Hepatocyte (in vitro differentiated cells): ENCODE results near the gene UNG.

Source experiments
- EZH2 ChIP-seq: fragments of 200-600 bp; sonication (generic); IDR thresholded peaks from 2 replicates; pipeline ENCODE4 v1.6.1; 2016; ENCODE audit warnings: antibody characterized with exemption, mild to moderate bottlenecking, borderline replicate concordance
- TF ChIP-seq, protein P1 (sequence below): fragments of 200-600 bp; sonication (generic); IDR thresholded peaks from 2 replicates; pipeline ENCODE4 v1.5.1; 2016; ENCODE audit warnings: antibody characterized with exemption, mild to moderate bottlenecking; ENCODE audit not compliant: poor library complexity

DNA sequence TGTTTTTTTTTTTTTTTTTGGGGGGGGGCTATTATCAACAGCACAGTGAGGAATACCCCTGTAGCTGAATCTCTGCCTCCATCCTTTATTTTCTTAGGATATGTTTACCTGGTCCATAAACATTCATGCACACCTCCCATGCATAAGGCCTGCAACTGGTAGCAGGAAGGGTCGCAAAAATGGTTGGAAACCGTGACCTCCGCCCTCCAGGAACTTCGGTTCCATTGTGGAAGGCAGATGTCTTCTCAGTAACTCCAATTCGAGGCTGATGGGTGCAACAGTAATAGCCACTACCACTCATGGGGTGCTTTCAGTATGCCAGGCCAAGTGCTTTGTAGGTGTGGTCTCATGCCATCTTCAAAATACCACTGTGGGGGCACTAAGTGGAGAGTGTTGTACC is 59.2 kb downstream of the UNG start:
- TF ChIP-seq, protein P1, sequence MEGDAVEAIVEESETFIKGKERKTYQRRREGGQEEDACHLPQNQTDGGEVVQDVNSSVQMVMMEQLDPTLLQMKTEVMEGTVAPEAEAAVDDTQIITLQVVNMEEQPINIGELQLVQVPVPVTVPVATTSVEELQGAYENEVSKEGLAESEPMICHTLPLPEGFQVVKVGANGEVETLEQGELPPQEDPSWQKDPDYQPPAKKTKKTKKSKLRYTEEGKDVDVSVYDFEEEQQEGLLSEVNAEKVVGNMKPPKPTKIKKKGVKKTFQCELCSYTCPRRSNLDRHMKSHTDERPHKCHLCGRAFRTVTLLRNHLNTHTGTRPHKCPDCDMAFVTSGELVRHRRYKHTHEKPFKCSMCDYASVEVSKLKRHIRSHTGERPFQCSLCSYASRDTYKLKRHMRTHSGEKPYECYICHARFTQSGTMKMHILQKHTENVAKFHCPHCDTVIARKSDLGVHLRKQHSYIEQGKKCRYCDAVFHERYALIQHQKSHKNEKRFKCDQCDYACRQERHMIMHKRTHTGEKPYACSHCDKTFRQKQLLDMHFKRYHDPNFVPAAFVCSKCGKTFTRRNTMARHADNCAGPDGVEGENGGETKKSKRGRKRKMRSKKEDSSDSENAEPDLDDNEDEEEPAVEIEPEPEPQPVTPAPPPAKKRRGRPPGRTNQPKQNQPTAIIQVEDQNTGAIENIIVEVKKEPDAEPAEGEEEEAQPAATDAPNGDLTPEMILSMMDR: no peak
- TF ChIP-seq EZH2: no peak
